NCI-H748 treated with DMSO at 0.1 percent for 48 hours (cell line): ENCODE results near the gene ARFGAP1.
"Not testable (repeated sequence)": the region's sequence is repeated elsewhere in the genome, so short reads cannot be mapped to it uniquely, and the experiment has no call there.

Experiments used
- DNase-seq: peaks from one replicate; lab custom pipeline; 2025; lab: John Stamatoyannopoulos, UW

Gene ARFGAP1

DNA sequence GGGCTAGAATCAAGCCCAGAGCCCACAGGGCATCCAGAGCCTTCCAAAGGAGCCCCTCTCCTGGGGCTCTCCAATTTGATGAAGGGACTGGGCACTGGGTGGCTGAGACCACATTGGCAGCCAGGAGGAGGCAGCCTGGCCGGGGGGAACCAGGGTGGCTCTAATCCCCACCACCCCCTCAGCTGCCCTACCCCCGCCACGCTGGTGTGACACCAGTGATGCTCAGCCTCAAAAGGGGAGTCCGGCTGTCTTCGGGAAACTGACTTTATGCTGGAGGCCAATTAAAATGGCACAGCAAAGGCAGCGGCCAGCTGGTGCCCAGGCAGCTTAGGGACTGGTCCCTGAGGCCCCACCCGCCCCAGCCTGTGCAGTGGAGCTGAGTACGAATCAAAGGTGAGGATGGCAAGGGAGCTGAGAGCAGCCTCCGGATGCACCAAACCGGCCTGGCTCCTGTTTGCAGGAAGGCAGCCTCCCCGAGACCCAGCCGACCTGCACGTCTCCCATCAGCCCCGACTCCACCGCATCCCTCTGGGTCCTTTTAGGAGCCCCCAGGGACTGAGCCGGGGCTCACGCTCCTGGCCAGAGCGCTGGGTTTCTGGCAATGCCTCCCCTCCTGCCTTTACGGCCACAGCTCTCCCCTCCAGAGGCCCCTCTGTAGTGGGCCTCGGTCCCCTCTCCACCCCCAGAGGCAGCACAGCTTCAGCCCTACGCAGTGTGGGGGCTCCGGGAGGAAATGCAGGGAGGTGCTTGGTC, 60.1 kb downstream of the ARFGAP1 start:
- DNase-seq = no peak

DNA sequence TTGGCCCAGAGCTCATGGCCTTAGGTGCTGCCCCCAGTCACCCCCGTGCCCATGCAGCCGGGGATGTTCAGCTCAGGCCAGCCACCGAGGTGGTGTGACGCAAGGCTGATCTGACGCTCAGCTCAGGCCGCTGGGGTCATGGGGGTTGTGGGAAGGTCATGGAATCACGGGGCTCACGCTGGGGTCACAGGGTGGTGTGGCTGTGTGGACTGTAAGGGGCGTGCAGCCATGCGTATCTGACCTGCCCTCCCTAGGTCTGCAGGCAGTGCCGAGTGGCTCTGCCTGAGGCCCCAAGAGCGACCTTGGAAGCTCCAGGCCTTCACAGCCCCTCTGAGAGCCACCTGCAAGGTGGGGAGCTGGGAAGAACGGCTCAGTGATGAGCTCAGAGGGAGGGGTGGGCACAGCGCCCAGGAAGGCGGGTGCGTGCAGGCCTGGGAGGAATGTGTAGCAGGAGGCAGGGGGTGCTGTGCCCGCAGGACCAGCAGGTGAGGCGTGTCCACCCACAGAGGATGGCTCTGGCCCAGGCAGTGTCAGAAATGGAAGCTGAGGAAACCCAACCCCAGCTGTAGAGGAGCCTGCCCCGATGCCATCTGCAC, 60.7 kb downstream of the ARFGAP1 start:
- no peak for DNase-seq

- no peak for DNase-seq
These were observed 61.7 kb downstream of the ARFGAP1 start for GRCh38 chr20:63334356-63334755.

GRCh38 chr20:63335060-63335459, 62.4 kb downstream of the ARFGAP1 start:
- DNase-seq = not testable (repeated sequence)

DNA sequence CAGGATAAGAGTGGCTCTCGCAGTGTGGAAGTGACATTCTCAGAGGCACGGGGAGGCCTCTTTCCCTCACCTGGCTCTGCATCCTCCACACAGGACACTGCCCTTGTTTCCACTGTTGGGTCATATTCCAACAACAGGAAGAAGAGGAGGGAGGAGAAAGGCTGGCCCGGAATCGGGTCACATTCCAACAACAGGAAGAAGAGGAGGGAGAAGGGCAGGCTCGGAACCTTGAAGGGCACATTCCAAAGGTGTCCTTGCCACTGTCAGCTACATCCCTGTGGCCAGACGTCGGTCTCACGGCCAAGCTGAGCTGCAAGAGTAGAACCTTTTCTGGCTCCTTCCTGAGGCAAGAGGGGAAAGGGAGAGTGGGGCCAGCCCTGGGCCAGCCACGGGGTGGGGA, 63.1 kb downstream of the ARFGAP1 start:
- no peak for DNase-seq

DNA sequence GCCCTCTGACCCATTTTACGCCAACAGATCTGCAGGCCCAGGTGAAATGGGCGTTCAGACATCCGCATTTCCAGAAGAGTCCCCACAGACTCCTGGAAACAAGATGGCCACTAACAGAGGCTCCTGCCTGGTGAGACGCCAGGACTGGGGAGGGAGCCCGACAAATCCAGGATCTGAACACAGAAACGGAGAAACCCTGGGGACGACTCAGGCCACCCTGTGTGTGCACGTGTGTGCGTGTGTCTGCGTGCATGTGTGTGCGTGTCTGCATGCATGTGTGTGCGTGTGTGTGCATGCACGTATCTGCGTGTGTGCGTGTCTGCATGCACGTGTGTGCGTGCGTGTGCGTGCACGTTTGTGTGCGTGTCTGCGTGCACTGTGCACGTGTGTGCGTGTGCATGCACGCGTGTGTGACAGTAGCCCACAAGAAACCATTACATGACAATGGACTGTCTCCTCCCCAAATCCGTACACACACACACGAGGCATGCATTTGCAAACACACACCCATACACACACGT, 63.7 kb downstream of the ARFGAP1 start:
- no peak for DNase-seq

GRCh38 chr20:63337786-63338420, 65.3 kb downstream of the ARFGAP1 start:
- DNase-seq = no peak
